Ecto neural progenitor cell (in vitro differentiated cells): ENCODE data around the gene PPP1R12C.
"Not testable (repeated sequence)": the region's sequence is repeated elsewhere in the genome, so short reads cannot be mapped to it uniquely, and the experiment has no call there.

Experiments
- DNase-seq: peaks from one replicate; pipeline ENCODE4 v3.0.0-alpha.2; 2018; ENCODE audit warnings: low spot score

Gene PPP1R12C

DNA sequence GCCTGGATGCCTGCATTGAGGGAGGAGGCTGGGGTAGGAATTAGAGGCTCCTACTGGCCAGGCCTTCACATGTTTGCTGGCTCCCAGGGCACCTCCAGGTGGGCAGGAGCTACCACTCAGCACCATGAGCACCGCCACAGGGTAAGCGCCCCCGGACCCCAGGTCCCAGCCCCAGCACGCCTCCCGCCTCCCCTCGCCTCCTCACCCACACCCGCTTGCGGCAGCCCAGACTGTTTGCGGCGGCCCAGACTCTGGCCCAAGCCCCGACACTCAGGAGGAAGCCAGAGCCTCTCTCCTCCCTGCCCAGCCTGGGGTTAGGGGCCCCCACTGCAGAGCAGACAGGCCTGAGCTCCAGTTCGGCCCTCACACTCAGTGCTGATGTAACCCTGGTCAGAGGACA lies 41.1 kb downstream of the PPP1R12C start:
- no peak for DNase-seq

DNA sequence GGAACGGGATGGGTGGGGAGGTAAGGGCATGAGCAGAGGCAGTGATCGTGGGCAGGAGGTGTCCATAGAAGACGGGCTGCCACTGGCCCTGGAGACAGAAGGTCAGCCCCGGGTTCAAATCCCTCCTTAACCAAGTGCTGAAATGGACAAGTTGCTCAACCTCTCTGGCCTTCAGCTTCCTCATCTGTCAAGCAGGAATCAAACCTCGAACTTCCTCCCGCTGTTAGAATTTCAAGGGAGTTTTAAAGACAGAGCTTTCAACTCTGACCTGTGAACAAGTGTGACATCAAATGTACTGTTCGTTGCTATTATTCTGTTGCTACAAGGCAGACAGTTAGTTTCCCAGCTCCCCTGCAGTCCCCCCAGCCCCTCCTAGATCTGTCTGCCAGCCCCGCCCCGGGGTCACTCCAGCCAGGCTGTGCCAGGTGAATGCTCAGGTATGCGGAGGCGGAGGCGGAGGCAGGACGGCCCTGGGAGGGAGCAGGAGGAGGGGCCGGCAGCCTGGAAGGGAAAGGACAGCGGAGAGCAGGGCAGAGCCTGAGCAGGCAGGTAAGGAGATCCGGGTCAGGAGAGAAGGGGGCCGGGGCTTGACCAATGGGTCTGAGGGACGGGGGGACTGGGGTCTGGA lies 42.0 kb downstream of the PPP1R12C start, which contains the start of gene EPS8L1:
Gene EPS8L1, plus strand, starts transcription at position 499 of the 628 bp plus-strand sequence. CDS start 576 bp downstream, outside the sequence.
- no peak for DNase-seq

DNA sequence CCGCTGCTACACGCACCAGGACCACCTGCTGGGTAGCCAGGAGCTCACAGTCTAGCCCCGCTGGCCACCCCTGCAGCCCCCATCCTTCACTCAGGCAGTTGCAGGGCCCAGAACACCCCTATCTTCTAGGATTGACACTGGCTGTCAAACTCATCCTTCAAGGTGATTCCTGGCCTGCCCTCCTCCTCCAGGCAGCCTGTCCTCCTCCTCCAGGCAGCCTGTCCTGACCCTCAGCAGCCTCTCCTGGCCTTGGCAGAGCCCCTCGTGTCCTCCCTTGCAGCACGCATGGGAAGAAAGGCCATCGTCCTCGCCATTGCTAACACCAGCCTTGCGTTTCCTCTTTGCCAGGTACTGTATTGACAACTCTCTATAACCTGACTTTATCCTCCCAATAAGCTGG lies 45.5 kb downstream of the PPP1R12C start:
- no peak for DNase-seq

DNA sequence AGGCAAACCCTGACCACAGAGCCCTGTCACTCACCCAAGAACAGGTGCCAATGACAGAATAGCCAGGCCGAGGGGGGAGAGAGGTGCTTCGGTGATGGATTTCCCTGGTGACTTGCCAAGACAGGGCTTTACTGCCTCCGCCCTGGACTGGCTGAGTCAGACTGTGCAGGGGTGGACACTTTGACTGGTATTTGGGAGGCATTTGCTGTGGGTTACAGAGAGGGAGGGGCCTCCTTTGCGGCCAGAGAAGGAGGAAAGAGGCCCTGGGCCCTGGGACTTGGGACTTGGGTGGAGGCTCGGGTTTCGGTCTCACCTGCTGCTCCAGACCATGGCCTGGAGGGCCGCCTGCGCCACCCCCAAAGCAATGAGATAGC lies 46.3 kb downstream of the PPP1R12C start:
- DNase-seq: no peak

DNA sequence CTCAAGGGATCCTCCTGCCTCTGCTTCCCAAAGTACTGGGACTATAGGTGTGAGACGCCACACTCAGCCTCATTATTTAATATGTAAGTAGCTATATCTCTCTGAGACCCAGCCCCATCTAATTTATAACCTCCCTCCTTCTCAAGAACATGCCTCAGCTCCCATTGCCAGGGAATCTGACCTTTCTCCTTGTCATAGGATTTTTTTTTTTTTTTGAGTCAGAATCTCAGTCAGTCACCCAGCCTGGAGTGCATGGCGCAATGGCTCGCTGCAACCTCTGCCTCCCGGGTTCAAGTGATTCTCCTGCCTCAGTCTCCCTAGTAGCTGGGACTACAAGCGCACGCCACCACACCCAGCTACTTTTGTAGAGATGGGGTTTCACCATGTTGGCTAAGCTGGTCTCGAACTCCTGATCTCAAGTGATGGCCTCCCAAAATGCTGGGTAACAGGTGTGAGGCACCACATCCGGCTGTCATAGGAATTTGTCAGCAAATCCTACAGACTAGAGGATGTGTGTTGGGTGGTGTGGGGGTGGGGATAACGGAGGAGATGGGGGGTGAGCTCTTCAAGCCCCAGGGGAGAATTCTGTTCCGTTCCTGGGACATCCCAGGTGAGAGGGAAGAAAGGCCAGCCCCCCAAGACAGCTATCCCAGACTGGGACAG lies 46.8 kb downstream of the PPP1R12C start:
- DNase-seq: no peak

DNA sequence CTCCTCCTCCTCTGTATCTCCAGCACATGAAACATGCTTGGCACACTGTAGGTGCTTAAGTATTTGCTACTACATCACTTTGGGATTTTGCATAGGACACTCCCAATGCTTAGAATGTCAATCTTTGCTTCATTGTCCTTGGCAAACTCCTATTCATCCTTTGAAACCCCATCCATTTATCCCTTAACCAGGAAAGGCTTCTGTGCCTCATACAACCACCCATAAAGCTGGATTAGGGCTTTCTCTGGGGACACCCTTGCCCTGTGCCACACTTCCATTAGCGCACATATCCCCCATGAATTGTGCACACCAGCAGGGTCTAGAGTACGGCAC lies 47.6 kb downstream of the PPP1R12C start:
- no peak for DNase-seq

DNA sequence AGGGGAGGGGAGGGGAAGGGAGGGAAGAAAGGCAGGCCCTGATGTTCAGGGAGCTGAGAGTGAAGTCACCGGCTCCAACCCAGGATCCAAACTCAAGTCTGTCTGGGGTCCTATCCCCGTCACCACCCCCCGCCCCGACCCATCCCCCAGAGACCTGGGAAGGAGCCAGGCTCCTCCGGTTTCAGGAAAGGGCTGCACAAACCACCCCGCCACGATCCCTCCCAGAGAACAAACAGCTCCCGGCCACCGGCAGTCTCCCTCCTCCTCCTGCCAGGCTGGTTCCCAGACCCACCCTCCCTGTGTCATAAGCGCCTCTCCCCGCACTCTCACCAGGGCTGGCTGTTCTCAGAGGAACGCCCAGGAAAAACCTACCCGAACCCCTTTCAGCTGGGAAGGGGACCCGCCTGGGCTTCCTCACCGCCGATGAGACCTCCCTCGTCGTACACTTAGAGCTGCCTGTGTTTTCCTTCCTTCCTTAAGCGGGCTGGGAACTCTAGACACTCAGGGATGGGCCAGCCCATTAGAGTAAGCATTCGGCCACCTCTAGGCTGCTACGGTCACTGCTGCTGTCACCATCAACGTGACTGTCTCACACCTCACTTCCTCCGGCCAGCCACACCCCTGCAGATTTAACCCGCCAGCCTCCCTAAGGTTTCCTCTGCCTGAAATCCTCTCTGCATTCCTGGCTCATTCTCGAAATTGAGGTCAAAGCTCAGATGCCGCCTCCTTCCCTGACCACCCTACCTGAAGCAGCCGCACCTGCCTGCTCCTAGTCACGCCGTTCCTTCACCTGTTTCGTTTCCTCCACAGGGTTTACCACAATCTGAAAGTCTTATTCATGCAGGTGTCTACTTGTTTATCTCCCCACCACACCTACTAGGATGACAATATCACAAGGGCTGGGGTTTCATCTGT lies 48.2 kb downstream of the PPP1R12C start:
- DNase-seq: no peak

DNA sequence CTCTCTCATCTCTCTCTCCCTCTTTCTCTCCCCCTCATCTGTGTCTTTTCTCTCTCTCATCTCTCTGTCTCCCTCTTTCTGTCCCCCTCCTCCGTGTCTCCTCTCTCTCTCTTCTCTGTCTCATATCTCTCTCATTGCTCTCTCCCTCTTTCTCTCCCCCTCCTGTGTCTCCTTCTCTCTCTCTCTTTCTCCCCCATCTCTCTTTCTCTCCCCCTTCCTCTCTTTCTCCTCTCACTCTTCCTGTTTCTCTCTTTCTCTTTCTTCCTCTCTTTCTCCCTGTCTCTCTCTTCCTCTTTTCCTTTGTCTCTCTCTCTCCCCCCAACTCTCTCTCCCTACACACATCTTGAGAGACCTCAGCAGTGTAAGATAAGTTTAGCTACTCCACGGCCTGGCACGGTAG lies 49.6 kb downstream of the PPP1R12C start:
- DNase-seq: no peak

DNA sequence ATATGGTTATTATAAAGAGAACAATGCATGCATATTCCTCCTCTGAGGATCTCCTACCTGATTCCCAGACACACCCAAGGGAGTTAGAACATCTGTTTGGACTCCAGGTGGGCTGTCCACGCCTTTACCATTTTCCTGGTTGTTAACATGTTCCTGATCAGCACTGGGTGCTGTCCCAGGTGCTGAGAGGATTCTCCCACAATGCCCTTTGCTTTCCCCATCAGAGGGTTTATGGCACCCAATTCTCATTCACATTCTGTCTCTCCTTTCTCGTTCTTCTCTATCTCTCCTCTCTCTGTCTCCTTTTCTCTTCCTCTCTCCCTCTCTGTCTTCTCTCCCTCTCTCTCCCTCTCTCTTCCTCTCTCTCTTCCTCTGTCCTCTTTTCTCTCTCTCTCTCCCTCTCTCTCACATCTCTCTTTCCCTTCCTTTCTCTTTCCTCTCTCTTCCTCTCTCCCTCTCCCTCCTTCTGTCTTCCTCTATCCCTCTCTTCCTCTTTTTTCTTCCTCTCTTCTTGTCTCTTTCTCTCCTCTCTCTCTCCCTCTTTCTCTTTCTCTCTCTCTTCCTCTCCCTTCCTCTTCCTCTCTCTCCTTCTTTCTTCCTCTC lies 51.2 kb downstream of the PPP1R12C start:
- no peak for DNase-seq

DNA sequence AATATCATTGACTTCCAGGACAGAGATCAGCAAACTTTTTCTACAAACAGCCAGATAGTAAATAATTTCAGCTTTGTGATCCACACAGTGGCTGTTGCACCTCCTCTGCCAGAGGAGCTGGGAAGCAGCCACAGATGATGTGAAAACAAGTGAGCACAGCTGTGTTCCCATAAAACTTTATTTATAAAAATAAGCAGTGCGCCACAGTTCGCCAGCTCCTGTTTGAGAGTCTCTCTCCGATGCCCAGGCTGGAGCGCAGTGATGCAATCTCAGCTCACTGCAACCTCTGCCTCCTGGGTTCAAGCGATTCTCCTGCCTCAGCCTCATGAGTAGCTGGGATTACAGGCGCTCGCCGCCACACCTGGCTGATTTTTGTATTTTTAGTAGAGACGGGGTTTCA lies 51.9 kb downstream of the PPP1R12C start:
- not testable (repeated sequence) for DNase-seq

DNA sequence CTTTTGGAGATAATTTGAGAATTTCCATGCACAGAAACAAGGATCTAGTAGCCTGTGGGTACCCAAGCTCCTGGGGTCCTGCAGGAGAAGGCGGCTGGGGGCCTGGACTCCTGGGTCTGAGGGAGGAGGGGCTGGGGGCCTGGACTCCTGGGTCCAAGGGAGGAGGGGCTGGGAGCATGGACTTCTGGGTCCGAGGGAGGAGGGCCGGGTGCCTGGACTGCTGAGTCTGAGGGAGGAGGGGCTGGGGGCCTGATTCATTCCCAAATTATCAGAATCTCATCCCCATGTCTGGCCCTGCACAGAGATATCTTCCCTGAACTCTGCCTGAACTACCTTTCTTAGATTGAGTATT lies 54.0 kb downstream of the PPP1R12C start:
- DNase-seq: no peak

DNA sequence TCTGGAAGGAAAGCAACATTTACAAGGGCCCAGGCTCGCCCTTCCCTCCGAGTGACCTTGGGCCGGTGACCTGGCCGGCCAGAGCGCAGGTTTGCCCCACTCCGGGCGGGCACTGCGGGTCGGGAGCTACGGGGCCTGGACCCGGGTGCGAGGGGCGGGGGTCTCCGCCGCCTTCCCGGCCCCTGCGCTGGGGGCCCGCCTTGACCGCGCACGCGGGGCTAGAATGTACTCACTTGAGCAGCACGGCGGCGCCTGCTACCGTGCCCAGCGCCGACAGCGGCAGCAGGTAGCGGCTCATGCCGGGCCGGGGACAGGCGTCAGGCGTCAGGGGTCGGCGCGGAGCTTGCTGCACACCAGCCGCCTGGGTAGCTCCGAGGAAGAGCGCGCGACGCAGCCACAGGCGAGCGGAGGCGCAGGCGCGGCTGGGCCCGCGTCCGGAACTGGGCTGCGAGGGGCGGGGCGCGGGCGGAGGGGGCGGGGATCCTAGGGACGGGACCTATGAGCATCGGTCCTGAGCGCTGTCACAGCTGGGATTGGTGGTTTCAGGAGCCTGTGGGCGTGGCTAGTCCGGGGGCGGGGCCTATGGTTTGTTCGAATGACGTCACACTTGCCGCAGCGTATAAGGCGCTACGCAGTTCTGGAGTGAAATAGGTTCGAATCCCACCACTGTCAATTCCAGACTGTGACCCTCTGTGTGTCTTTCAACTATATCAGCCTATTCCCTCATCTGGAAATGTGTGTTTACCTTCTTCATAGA lies 54.5 kb downstream of the PPP1R12C start, which contains the start of gene RDH13:
Gene RDH13, minus strand, starts transcription at position 414 of the 757 bp plus-strand sequence. Its CDS starts 116 bp downstream, at position 298.
- DNase-seq: peak; percentile 98

DNA sequence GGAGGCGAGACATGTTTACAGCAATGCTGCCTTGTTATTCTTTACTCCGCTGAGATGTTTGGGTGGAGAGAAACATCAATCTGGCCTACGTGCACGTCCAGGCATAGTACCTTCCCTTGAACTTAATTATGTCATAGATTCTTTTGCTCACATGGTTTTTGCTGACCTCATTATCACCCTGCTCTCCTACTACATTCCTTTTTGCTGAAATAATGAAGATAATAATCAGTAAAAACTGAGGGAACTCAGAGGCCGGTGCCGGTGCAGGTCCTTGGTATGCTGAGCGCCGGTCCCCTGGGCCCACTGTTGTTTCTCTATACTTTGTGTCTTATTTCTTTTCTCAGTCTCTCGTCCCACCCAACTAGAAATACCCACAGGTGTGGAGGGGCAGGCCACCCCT lies 57.1 kb downstream of the PPP1R12C start:
- DNase-seq: not testable (repeated sequence)

DNA sequence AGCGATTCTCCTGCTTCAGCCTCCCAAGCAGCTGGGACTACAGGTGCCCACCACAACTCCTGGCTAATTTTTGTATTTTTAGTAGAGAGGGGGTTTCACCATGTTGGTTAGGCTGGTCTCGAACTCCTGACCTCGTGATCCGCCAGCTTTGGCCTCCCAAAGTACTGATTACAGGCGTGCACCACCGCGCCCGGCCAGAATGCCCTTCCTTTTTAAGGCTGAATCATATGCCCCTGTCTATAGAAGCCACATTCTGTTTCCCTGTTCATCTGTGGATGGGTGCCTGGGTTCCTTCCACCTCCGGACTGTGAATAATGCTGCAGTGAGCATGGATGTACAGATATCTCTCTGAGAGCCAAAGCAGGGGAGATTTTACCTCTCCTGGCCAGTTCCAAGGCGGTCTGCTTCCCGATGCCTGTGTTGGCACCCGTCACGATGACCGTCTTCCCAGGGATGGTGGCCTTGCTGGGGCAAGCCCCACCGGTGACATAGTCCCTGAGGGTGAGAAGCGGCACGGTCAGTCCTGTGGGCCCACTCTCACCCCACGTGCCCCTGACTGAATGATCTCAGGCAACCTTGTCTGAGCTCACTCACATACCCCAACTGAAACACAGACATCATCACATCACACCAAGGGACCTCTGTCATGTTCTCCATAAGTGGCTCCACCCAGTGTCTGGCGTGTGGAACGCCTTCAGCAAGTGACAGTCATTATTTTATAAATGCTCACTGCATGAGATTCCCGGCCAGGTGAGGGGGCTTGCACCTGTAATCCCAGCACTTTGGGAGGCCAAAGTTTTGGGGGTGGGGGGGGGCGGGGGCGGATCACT lies 58.4 kb downstream of the PPP1R12C start:
- DNase-seq: no peak

DNA sequence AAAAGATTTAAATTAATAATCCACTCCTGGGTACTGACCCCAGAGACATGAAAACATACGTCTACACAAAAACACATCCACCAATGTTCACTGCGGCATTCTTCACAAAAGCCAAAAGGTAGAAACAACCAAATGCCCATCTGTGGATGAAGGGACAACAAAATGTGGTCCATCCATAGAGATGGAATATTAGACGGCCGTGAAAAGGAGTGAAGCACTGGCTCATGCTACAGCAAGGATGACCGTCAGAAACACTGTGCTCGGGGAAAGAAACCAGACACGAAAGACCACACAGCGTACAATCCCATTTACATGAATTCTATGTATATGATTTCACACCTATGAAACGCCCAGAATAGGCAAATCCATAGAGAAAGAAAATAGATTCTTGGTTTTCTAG lies 60.6 kb downstream of the PPP1R12C start:
- no peak for DNase-seq

DNA sequence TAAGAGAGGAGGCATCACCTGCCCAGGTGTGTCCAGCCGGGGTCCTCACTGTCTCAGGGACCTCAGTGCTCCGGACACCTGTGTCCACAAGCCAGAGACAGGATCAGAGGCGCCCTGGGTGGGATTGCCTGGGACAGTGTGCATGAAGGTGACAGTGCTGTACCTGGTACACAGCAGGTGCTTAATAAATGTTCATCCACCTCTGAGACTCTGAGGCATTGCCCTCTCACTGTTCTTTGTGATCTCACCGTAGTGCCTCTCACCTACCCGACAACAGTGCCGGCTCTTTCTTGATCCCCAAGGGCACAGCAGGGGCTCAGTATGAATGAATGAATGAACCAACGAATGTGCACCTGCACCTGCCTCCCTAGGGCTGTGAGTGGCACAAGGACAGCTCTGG lies 63.7 kb downstream of the PPP1R12C start:
- no peak for DNase-seq

DNA sequence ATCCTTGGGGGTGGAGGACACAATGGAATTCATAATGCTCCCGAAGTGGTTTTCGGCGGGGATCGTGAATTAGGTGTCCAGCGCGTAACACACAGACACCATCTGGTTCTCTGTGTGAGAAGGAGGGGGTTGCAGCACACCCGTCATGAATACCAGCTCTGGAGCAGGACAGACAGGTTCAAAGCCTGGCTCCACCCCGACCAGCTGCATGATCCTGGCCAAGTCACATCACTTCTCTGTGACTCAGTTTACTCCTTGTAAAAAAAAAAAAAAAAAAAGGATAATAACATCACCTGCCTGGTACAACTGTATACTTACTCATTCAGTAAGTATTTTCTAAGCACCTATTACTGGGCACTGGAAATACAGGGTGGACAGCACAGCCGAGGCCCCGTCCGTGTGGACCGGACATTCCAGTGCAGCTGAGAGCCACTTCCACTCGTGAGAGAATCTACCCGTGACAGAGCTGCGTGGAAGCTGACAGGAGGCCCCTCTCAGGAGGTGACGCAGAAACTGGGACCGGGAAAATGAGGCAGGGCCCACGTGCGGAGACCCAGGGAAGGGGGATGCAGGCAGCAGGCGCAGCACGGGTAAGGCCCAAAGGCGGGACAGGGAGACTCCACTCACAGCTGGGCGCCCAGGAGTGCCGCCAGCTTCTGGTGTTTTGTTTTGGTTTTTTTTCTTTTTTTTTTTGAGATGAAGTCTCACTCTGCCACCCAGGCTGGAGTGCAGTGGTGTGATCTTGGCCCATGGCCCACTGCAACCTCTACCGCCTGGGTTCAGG lies 66.5 kb downstream of the PPP1R12C start:
- DNase-seq: no peak

DNA sequence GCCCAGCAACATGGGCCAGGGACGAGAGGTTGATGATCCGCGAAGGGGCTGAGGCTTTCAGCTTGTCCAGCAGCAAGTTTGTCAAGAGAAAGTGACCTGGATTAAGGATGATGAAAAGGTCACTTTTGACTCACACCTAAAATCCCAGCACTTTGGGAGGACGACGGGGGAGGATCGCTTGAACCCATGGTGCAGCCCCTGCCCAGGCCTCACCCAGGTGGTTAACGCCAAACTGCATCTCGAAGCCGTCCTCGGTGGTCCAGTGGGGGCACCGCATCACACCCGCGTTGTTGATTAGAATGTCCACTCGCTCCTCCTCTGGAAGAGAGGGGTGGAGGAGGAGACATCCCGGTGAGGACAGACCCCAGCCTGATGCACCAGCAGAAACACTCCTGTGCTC lies 69.0 kb downstream of the PPP1R12C start:
- no peak for DNase-seq

DNA sequence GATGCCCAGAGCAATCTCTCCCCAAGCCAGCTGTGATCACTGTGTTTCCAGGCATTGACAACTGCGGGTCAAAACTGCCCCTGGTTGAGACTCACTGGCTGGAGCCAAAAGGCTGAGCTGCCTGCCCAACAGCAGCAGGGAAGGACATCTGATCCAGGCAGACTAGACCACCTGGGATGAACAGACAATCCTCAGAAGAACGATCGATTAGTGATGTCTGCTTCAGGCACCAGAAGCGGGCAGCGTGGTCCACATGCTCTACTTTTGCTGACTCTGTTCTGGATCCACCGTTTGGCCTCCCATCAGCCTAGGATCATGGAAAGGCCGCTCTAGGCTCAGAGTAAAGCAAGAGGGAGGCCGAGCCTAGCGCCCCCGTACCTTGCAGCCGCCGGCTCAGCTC lies 69.5 kb downstream of the PPP1R12C start:
- no peak for DNase-seq

DNA sequence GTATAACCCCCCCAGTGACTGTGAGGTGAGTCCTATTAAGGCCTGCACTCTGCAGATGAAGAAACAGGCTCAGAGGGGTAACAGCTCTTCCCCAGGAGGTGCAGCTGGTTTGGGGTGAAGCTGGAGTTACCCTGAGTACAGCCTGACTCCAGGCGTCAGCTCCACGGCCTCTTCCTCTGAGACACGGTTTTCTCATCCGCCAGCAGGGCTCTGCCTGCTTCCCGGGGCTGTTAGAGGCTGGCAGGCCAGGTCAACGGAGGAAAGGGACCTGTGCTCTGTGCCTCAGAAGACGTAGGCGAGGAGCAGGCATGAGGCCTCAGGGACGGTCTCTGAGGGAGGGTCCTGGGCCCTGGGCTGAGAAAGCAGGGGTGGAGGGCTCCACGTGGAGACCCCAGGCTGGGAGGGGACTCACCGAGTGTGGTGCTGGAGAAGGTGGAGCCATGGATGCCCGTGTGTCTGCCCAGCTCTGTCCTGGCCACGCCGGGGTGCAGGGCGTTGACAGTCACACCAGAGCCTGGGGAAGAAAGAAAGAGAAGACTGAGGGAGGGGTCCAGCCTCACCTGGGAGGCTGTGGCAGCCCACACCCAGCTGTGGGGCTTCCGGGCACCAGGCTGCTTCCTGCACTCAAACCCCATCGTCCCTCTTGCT lies 70.3 kb downstream of the PPP1R12C start:
- no peak for DNase-seq
